IMR-90 (cell line): Measurements from ENCODE around the gene DMAC2. TPM values are rescaled to one million over a fixed set of nuclear protein-coding genes. Genes with fewer than 3 reads are reported as not detected.

Source experiments
- ATAC-seq: fragments of 200-7000 bp; cut with Tn5 transposase; 2 replicates; pipeline ENCODE4 v1.9.1; 2020; ENCODE audit warnings: low read depth, mild to moderate bottlenecking, moderate library complexity
- BruUV-seq: library from RNA; stranded (reverse); fragments of 400-500 nt; replicated peaks from 2 replicates; lab custom pipeline; 2021; lab: Mats Ljungman, UMichigan
- CTCF ChIA-PET: fragments of 300-600 bp; formaldehyde crosslinking; extraction: SDS; loops from one replicate; lab custom pipeline; 2021; ENCODE audit warnings: antibody characterized with exemption; lab: Yijun Ruan, JAX
- POLR2A ChIA-PET: fragments of 300-600 bp; sonication (Branson Sonifier 250); formaldehyde crosslinking; loops from one replicate; lab custom pipeline; 2022; ENCODE audit warnings: antibody characterized with exemption; ENCODE audit not compliant: unreplicated experiment; lab: Charles Lee
- DNase-seq: peaks from one replicate; pipeline ENCODE4 v3.0.0; 2013
- H2AFZ ChIP-seq: replicated peaks from 2 replicates; pipeline ENCODE3; 2013; ENCODE audit warnings: low read length, mild to moderate bottlenecking; ENCODE audit not compliant: poor library complexity
- H2AK5ac ChIP-seq: 2 replicates; pipeline ENCODE4 v1.6.1; 2013; ENCODE audit warnings: low read depth, low read length, inconsistent platforms
- H2AK9ac ChIP-seq: replicated peaks from 2 replicates; pipeline ENCODE3; 2013; ENCODE audit warnings: mild to moderate bottlenecking, low read depth, low read length, moderate library complexity; ENCODE audit not compliant: poor library complexity
- H2BK120ac ChIP-seq: 2 replicates; pipeline ENCODE4 v1.6.1; 2013; ENCODE audit warnings: low read depth, low read length, inconsistent platforms
- H2BK15ac ChIP-seq: 3 replicates; pipeline ENCODE4 v1.6.1; 2013; ENCODE audit warnings: low read depth, low read length, inconsistent platforms
- H2BK20ac ChIP-seq: 2 replicates; pipeline ENCODE4 v1.6.1; 2013; ENCODE audit warnings: low read depth, mild to moderate bottlenecking, inconsistent platforms, low read length, moderate library complexity
- H2BK5ac ChIP-seq: 2 replicates; pipeline ENCODE4 v1.6.1; 2013; ENCODE audit warnings: mild to moderate bottlenecking, low read depth, low read length, inconsistent platforms; ENCODE audit not compliant: poor library complexity, severe bottlenecking
- H3K14ac ChIP-seq: replicated peaks from 2 replicates; pipeline ENCODE4 v1.6.1; 2013; ENCODE audit warnings: low read depth, low read length, inconsistent platforms
- H3K18ac ChIP-seq: 2 replicates; pipeline ENCODE4 v1.6.1; 2013; ENCODE audit warnings: low read depth, low read length, control low read depth
- H3K23ac ChIP-seq: 2 replicates; pipeline ENCODE4 v1.6.1; 2013; ENCODE audit warnings: low read depth, low read length, inconsistent platforms
- H3K27ac ChIP-seq: 2 replicates; pipeline ENCODE4 v1.5.1; 2013; ENCODE audit warnings: mild to moderate bottlenecking, control low read depth, low read length; ENCODE audit not compliant: insufficient read depth
- H3K27me3 ChIP-seq: 2 replicates; pipeline ENCODE4 v1.6.1; 2013; ENCODE audit warnings: low read length; ENCODE audit not compliant: control insufficient read depth, insufficient read depth
- H3K36me3 ChIP-seq: 2 replicates; pipeline ENCODE4 v1.6.1; 2013; ENCODE audit warnings: low read length, mixed read lengths; ENCODE audit not compliant: control insufficient read depth, insufficient read depth
- H3K4ac ChIP-seq: 2 replicates; pipeline ENCODE4 v1.6.1; 2013; ENCODE audit warnings: low read depth, low read length, inconsistent platforms
- H3K4me1 ChIP-seq: 2 replicates; pipeline ENCODE4 v1.6.1; 2013; ENCODE audit warnings: low read length, mixed read lengths; ENCODE audit not compliant: control insufficient read depth, insufficient read depth
- H3K4me2 ChIP-seq: 2 replicates; pipeline ENCODE4 v1.6.1; 2013; ENCODE audit warnings: low read depth, mild to moderate bottlenecking, control low read depth, low read length, moderate library complexity
- H3K4me3 ChIP-seq: 2 replicates; pipeline ENCODE4 v1.5.1; 2013; ENCODE audit warnings: low read depth, mild to moderate bottlenecking, control low read depth, low read length, moderate library complexity; ENCODE audit not compliant: insufficient read depth
- H3K56ac ChIP-seq: 2 replicates; pipeline ENCODE4 v1.6.1; 2013; ENCODE audit warnings: low read length, inconsistent platforms; ENCODE audit not compliant: insufficient read depth; ENCODE audit errors: extremely low read depth
- H3K79me1 ChIP-seq, 2 experiments: 2 replicates each; pipeline ENCODE4 v1.6.1; 2013; ENCODE audit warnings: low read length in 2 of 2, inconsistent platforms in 1 of 2, low read depth in 1 of 2
- H3K9ac ChIP-seq: 2 replicates; pipeline ENCODE4 v1.6.1; 2013; ENCODE audit warnings: low read depth, low read length, control low read depth
- H3K9me1 ChIP-seq: 2 replicates; pipeline ENCODE4 v1.6.1; 2013; ENCODE audit warnings: low read length, inconsistent platforms; ENCODE audit not compliant: insufficient read depth
- H3K9me3 ChIP-seq: 2 replicates; pipeline ENCODE4 v1.6.1; 2013; ENCODE audit warnings: low read length; ENCODE audit not compliant: control insufficient read depth, insufficient read depth
- H4K20me1 ChIP-seq: 2 replicates; pipeline ENCODE4 v1.6.1; 2013; ENCODE audit warnings: low read length, inconsistent platforms; ENCODE audit not compliant: insufficient read depth
- H4K5ac ChIP-seq: 2 replicates; pipeline ENCODE4 v1.6.1; 2013; ENCODE audit warnings: mild to moderate bottlenecking, low read depth, low read length, control low read depth
- H4K8ac ChIP-seq, 2 experiments: 2 replicates each; pipeline ENCODE4 v1.6.1; 2013; ENCODE audit warnings: low read depth in 2 of 2, low read length in 2 of 2, control low read depth in 1 of 2, inconsistent platforms in 1 of 2
- H4K91ac ChIP-seq: 2 replicates; pipeline ENCODE4 v1.6.1; 2013; ENCODE audit warnings: low read depth, low read length, inconsistent platforms; ENCODE audit not compliant: insufficient read depth
- MAFK ChIP-seq: IDR thresholded peaks from 2 replicates; pipeline ENCODE4 v1.6.1; 2012; ENCODE audit warnings: low read depth, low read length, improper control_type of control experiment
- NFE2L2 ChIP-seq: fragments of 150-350 bp; IDR thresholded peaks from 2 replicates; pipeline ENCODE4 v1.6.1; 2016; ENCODE audit warnings: low read depth, mild to moderate bottlenecking, low read length
- POLR2A ChIP-seq: IDR thresholded peaks from 2 replicates; pipeline ENCODE4 v1.6.1; 2012; ENCODE audit warnings: mild to moderate bottlenecking, low read depth, low read length
- RAD21 ChIP-seq: IDR thresholded peaks from 2 replicates; pipeline ENCODE4 v1.6.1; 2012; ENCODE audit warnings: low read length, improper control_type of control experiment
- SMC3 ChIP-seq: fragments of 150-350 bp; IDR thresholded peaks from 2 replicates; pipeline ENCODE4 v1.6.1; 2016; ENCODE audit warnings: low read depth, mild to moderate bottlenecking, antibody characterized with exemption, low read length, moderate library complexity
- WGBS, 2 experiments: methylation state at CpG; one replicate each; pipeline versions ENCODE4 v1.1.5 to v1.1.7; 2013; ENCODE audit warnings: missing lambda C conversion rate in 2 of 2; ENCODE audit not compliant: insufficient read length in 1 of 2; ENCODE audit errors: extremely low coverage in 2 of 2; 5-methylcytosine and 5-hydroxymethylcytosine counted together
- dilution Hi-C: fragments of 300-500 bp; cut with HindIII; formaldehyde crosslinking; loops from one replicate; pipeline ENCODE4 v1.14.3; 2018; ENCODE audit warnings: low sequenced_read_pairs; ENCODE audit not compliant: unreplicated experiment
- in situ Hi-C: fragments of 300-500 bp; cut with MboI; formaldehyde crosslinking; loops from 3 replicates; pipeline ENCODE4 v1.14.3; 2019; ENCODE audit warnings: low sequenced_read_pairs, inconsistent platforms, mixed read lengths
- intact Hi-C: fragments of 100-400 bp; cut with micrococcal nuclease; formaldehyde crosslinking; loops from 2 replicates; pipeline ENCODE4 v1.10.0; 2022
- polyA plus RNA-seq, 3 experiments: library from polyadenylated mRNA; depleted of rRNA; stranded (reverse); fragments of >200 nt; gene quantifications; 2 replicates each; pipeline ENCODE4 v1.2.3, GENCODE V29; 2012; ENCODE audit warnings: low replicate concordance in 1 of 3
- total RNA-seq: library from RNA; depleted of rRNA; stranded (reverse); fragments of >200 nt; gene quantifications from 2 replicates; pipeline ENCODE4 v1.2.3, GENCODE V29; 2012

The DMAC2 gene
- total and polyA plus RNA-seq, 2 of the 4 experiments (the other 2 are of a cell fraction) = 52.5 to 72.2 TPM

DNA sequence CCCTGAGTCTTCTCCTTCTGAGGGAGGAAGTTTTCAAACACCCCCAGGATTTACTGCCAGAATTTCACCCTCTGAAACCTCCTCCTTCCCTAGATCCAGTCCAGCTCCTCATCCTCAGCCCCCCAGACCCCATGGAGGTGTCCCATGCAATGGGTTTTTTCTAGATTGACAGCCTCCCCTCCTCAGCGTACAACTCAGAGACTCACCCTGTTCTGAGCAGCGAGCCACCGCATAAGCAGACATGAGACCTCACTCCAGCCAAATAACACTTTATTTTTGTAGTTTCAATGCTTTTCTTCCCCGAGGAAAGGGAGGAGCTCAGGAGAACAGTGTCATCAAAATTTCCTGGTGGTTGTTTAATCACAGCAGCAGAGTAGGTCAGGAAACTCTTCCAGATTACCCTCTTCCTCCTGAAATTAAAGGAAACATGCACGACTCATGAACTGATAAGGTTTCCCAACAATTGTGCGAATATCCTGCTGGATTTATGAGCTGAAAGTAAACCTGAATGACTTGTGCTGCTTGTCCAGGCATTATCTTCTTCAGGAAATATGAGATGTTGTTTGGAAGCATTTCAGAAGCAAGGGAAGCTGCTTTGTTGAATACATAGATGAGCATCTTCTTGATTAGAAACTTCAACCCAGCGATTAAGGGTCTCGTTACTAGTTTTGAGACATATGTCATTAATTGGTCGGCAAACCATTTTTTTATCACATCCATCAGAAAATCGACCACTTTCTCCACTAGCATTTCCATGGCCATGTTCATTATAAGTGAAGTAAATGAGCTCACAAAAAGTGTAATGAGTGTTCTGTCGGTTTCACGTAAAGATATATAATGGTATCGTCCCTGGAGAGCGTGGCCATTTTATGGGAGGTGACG, 39.4 kb upstream of the DMAC2 start (continued):
- no peak for TF ChIP-seq NFE2L2

- Histone ChIP-seq H3K56ac (no peak overlapping the region), H4K20me1 (no peaks in the 10 kb centered on the region), H3K18ac (no peak overlapping the region), H4K8ac (no peak overlapping the region), H3K9me1 (no peaks in the 10 kb centered on the region), H2BK120ac (no peak overlapping the region), H3K9ac (no peak overlapping the region), H3K27ac (no peak overlapping the region), H3K4me1 (no peaks in the 10 kb centered on the region), H3K9me3 (no peaks in the 10 kb centered on the region; the same call in 1 of the 2 replicates), H2BK5ac (no peak overlapping the region), H2AK9ac (no peak overlapping the region), H3K4me2 (no peak overlapping the region), H3K4me3 (no peak overlapping the region), H3K4ac (no peak overlapping the region), H2BK20ac (no peak overlapping the region), H2AFZ (no peak overlapping the region), H3K36me3 (no peaks in the 10 kb centered on the region), H4K91ac (no peak overlapping the region), H2BK15ac (no peak overlapping the region), H4K5ac (no peak overlapping the region), H2AK5ac (no peak overlapping the region), H3K79me1 (no peaks in the 10 kb centered on the region), H3K23ac (no peak overlapping the region), H3K27me3 (peaks cover 4% of the 10 kb centered on the region), H3K14ac (no peak overlapping the region)
- intact Hi-C loops = no loop called here
- no TSS peak for BruUV-seq
- TF ChIP-seq POLR2A (no peak), MAFK (no peak), SMC3 (no peak), RAD21 (no peak)
- in situ Hi-C loops = no loop called here
- ATAC-seq = no peak
- ChIA-PET POLR2A (no interaction called here), CTCF (no interaction called here)
- DNase-seq = no peak
- dilution Hi-C loops = no loop called here
- WGBS, 2 experiments = 61% methylated on average over 4 of the region's 8 CpGs; no CpG with 5 or more reads in 1 of the 2 experiments
Observed at GRCh38 chr19:41478171-41478570, 38.5 kb upstream of the DMAC2 start.
